Suprapubic skin (tissue), 4 donors: ENCODE results near the gene PPP1R14C. TPM values are rescaled to one million over a fixed set of nuclear protein-coding genes. Genes with fewer than 3 reads are reported as not detected.
"Not testable (repeated sequence)": the region's sequence is repeated elsewhere in the genome, so short reads cannot be mapped to it uniquely, and the experiment has no call there.

ENCODE experiments used
- DNase-seq, 2 donors: peaks; one replicate each; pipeline ENCODE4 v3.0.0-alpha.2; 2019; ENCODE audit warnings: low spot score in 2 of 2
- H3K27ac ChIP-seq: fragments of 200-600 bp; sonication (generic); one replicate; pipeline ENCODE4 v1.5.1; 2019
- H3K27me3 ChIP-seq: fragments of 200-600 bp; sonication (generic); one replicate; pipeline ENCODE4 v1.5.1; 2019
- H3K36me3 ChIP-seq: fragments of 200-600 bp; sonication (generic); one replicate; pipeline ENCODE4 v1.5.1; 2019
- H3K4me1 ChIP-seq: fragments of 200-600 bp; sonication (generic); one replicate; pipeline ENCODE4 v1.5.1; 2019
- H3K4me3 ChIP-seq: fragments of 200-600 bp; sonication (generic); one replicate; pipeline ENCODE4 v1.5.1; 2019; ENCODE audit warnings: mild to moderate bottlenecking
- H3K9me3 ChIP-seq: fragments of 200-600 bp; sonication (generic); one replicate; pipeline ENCODE4 v1.5.1; 2019
- EP300 ChIP-seq: sonication (generic); formaldehyde crosslinking; IDR thresholded peaks from one replicate; pipeline ENCODE4 v1.6.1; 2017; ENCODE audit warnings: antibody characterized with exemption
- POLR2A ChIP-seq, 2 donors: fragments of 450-650 bp; IDR thresholded peaks; one replicate each; pipeline ENCODE4 v1.6.1; 2017; ENCODE audit warnings: antibody characterized with exemption in 2 of 2, mild to moderate bottlenecking in 2 of 2, moderate library complexity in 2 of 2
- POLR2AphosphoS5 ChIP-seq, 3 donors: sonication (generic); formaldehyde crosslinking; IDR thresholded peaks; one replicate each; pipeline ENCODE4 v1.6.1; 2017; ENCODE audit warnings: antibody characterized with exemption in 3 of 3
- WGBS: methylation state at CpG from one replicate; pipeline ENCODE4 v1.1.5; 2018; 5-methylcytosine and 5-hydroxymethylcytosine counted together
- total RNA-seq, 4 donors: library from RNA; depleted of rRNA; stranded (reverse); fragments of >200 nt; gene quantifications; one replicate each; pipeline ENCODE4 v1.1.0, GENCODE V29; 2016
- TF ChIP-seq, protein P1 (sequence below), 2 donors: fragments of 200-600 bp in 1 of 2; fragments of 450-650 bp in 1 of 2; sonication (generic) in 1 of 2; IDR thresholded peaks; one replicate each; pipeline ENCODE4 v1.5.1; 2016 to 2019; ENCODE audit warnings: antibody characterized with exemption in 2 of 2, mild to moderate bottlenecking in 1 of 2, moderate library complexity in 1 of 2

PPP1R14C gene
- total RNA-seq, 4 donors from 2014 or later, result 44.3 to 104 (median 88.8) TPM

- H3K27me3 ChIP-seq, result no peaks in the 10 kb centered on the region
- H3K36me3 ChIP-seq, result no peaks in the 10 kb centered on the region
- TF ChIP-seq POLR2AphosphoS5 (IDR thresholded peaks at IDR 0.05) (peak in 1 of 3 donors; percentile 30), EP300 (no peak), POLR2A (IDR thresholded peaks at IDR 0.05) (no peak)
- TF ChIP-seq, protein P1, sequence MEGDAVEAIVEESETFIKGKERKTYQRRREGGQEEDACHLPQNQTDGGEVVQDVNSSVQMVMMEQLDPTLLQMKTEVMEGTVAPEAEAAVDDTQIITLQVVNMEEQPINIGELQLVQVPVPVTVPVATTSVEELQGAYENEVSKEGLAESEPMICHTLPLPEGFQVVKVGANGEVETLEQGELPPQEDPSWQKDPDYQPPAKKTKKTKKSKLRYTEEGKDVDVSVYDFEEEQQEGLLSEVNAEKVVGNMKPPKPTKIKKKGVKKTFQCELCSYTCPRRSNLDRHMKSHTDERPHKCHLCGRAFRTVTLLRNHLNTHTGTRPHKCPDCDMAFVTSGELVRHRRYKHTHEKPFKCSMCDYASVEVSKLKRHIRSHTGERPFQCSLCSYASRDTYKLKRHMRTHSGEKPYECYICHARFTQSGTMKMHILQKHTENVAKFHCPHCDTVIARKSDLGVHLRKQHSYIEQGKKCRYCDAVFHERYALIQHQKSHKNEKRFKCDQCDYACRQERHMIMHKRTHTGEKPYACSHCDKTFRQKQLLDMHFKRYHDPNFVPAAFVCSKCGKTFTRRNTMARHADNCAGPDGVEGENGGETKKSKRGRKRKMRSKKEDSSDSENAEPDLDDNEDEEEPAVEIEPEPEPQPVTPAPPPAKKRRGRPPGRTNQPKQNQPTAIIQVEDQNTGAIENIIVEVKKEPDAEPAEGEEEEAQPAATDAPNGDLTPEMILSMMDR (IDR thresholded peaks at IDR 0.05), result no peak
- H3K27ac ChIP-seq, result no peak overlapping the region
- no peak for DNase-seq
- H3K4me3 ChIP-seq, result no peak overlapping the region
- H3K9me3 ChIP-seq, result no peaks in the 10 kb centered on the region
- peaks cover 6% of the 10 kb centered on the region for H3K4me1 ChIP-seq
- WGBS, result 64% methylated on average over 8 of the region's 8 CpGs
These were observed 33.3 kb downstream of the PPP1R14C start for GRCh38 chr6:150176152-150176551.

DNA sequence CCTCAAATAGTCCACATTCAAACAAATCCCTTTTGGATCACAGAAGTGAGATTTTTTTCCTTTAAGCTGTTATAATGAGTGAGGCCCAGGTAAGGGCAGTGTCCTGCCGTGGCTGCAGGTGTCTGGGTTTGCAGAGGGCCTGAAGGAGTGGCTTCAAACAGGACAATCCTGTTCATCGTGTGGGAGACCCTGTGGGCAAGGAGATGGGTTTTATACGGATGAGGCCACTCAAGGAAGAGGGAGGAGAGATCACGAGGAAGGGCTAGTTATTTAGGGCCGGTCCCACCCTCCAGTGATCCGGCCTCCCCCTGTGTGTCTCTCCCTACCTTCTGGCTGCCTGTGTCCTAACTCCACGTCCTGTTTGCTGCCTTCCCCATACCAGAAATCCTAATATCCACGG is 33.8 kb downstream of the PPP1R14C start:
- H3K4me3 ChIP-seq, result no peak overlapping the region
- peaks cover 6% of the 10 kb centered on the region for H3K4me1 ChIP-seq
- TF ChIP-seq, protein P1 (IDR thresholded peaks at IDR 0.05), result no peak
- TF ChIP-seq EP300, result no peak
- no peak for TF ChIP-seq POLR2A (IDR thresholded peaks at IDR 0.05)
- TF ChIP-seq POLR2AphosphoS5 (IDR thresholded peaks at IDR 0.05), result no peak
- DNase-seq, result no peak
- H3K36me3 ChIP-seq, result no peaks in the 10 kb centered on the region
- no peaks in the 10 kb centered on the region for H3K27me3 ChIP-seq
- H3K9me3 ChIP-seq, result no peaks in the 10 kb centered on the region
- no peak overlapping the region for H3K27ac ChIP-seq
- 84% methylated on average over 8 of the region's 8 CpGs for WGBS

- H3K27ac ChIP-seq, result no peak overlapping the region
- no peak for DNase-seq
- H3K4me1 ChIP-seq, result peaks cover 6% of the 10 kb centered on the region
- no peaks in the 10 kb centered on the region for H3K27me3 ChIP-seq
- no peaks in the 10 kb centered on the region for H3K36me3 ChIP-seq
- H3K4me3 ChIP-seq, result no peak overlapping the region
- no peaks in the 10 kb centered on the region for H3K9me3 ChIP-seq
- no peak for TF ChIP-seq EP300
- no peak for TF ChIP-seq POLR2AphosphoS5 (IDR thresholded peaks at IDR 0.05)
- no peak for TF ChIP-seq POLR2A (IDR thresholded peaks at IDR 0.05)
- TF ChIP-seq, protein P1 (IDR thresholded peaks at IDR 0.05), result no peak
- 91% methylated on average over 11 of the region's 11 CpGs for WGBS
These were observed 34.6 kb downstream of the PPP1R14C start for GRCh38 chr6:150177259-150177951.

DNA sequence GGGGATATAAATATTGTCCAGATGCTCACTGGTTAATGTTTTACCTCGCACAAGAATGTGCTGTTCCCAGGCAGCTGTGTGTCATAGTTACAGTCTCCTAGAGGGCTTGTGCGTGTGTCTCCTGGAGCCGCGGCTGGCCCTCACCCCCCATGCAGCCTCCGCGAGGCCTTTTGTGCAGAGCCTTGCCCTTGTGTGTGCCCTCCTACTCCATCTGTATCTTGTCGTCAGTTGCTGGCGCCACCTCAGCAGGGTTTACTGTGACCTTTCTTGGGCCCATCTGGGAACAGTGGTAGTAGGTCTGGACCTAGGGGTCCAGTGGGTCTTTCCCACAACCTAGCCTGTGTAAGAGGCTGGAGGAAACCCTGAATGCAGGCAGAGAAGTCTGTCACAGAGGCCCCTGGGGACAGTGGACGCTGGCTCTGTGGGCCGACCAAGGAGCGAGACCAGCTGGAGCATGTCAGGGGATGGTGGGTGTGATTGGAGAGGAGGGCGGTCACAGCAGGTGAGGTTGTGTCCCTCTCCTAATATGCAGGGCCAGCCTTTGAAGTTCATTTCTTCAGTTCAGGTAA is 35.2 kb downstream of the PPP1R14C start:
- Histone ChIP-seq H3K36me3 (no peaks in the 10 kb centered on the region), H3K4me1 (peaks cover 6% of the 10 kb centered on the region), H3K4me3 (no peak overlapping the region), H3K9me3 (no peaks in the 10 kb centered on the region), H3K27ac (no peak overlapping the region), H3K27me3 (no peaks in the 10 kb centered on the region)
- TF ChIP-seq, protein P1 (IDR thresholded peaks at IDR 0.05), result no peak
- TF ChIP-seq POLR2AphosphoS5 (IDR thresholded peaks at IDR 0.05), result no peak
- TF ChIP-seq EP300, result no peak
- TF ChIP-seq POLR2A (IDR thresholded peaks at IDR 0.05), result no peak
- DNase-seq, result no peak
- WGBS, result 80% methylated on average over 10 of the region's 12 CpGs

DNA sequence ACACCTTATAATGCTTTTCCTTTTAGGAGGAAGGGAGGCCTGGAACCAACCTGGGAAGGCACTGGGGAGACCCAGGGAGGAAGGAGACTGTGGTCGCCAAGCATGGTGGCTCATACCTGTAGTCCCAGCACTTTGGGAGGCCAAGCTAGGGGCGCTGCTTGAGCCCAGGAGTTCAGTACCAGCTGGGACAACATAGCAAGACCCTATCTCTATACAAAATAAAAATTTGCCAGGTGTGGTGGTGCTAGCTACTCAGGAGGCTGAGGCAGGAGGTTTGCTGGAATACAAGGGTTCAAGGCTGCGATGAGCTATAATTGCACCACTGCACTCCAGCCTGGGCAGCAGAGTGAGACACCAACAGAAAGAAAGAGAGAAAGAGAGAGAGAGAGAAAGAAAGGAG is 36.2 kb downstream of the PPP1R14C start:
- Histone ChIP-seq H3K27ac (no peak overlapping the region), H3K4me3 (no peak overlapping the region), H3K27me3 (no peaks in the 10 kb centered on the region), H3K36me3 (no peaks in the 10 kb centered on the region), H3K9me3 (no peaks in the 10 kb centered on the region), H3K4me1 (peaks cover 6% of the 10 kb centered on the region)
- TF ChIP-seq POLR2AphosphoS5 (IDR thresholded peaks at IDR 0.05), result no peak
- TF ChIP-seq, protein P1 (IDR thresholded peaks at IDR 0.05), result no peak
- TF ChIP-seq EP300, result no peak
- TF ChIP-seq POLR2A (IDR thresholded peaks at IDR 0.05), result no peak
- WGBS, result 88% methylated on average over 3 of the region's 3 CpGs
- no peak for DNase-seq

- WGBS, result 91% methylated on average over 7 of the region's 7 CpGs
- not testable (repeated sequence) for H3K36me3 ChIP-seq, H3K4me1 ChIP-seq, H3K9me3 ChIP-seq, H3K27ac ChIP-seq, H3K4me3 ChIP-seq, DNase-seq, H3K27me3 ChIP-seq
These were observed 37.1 kb downstream of the PPP1R14C start for GRCh38 chr6:150179907-150180424.
